HL-60/S4 (cell line): Measurements from ENCODE around the gene HES5.

Experiments
- in situ Hi-C: fragments of 300-500 bp; cut with MboI; formaldehyde crosslinking; loops from 2 replicates; pipeline ENCODE4 v1.14.3; 2022; ENCODE audit warnings: low sequenced_read_pairs

The HES5 gene

DNA sequence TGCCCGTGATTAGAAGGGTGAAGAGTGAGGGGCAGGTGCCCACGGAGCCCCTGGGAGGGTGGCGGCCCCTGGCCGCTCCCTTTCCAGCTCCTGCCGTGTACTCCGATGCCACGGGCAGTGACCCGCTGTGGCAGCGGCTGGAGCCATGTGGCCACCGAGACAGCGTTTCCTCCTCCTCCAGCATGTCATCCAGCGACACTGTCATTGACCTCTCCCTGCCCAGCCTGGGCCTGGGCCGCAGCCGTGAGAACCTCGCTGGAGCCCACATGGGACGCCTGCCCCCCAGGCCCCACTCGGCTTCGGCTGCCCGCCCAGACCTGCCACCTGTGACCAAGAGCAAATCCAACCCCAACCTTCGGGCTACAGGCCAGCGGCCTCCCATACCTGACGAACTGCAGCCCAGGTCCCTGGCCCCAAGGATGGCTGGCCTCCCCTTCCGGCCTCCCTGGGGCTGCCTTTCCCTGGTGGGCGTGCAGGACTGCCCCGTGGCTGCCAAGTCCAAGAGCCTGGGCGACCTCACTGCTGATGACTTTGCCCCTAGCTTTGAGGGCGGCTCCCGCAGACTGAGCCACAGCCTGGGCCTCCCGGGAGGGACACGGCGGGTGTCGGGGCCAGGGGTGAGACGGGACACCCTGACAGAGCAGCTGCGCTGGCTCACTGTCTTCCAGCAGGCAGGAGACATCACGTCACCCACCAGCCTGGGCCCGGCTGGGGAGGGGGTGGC is 25.7 kb downstream of the HES5 start:
- in situ Hi-C loops: no loop called here

DNA sequence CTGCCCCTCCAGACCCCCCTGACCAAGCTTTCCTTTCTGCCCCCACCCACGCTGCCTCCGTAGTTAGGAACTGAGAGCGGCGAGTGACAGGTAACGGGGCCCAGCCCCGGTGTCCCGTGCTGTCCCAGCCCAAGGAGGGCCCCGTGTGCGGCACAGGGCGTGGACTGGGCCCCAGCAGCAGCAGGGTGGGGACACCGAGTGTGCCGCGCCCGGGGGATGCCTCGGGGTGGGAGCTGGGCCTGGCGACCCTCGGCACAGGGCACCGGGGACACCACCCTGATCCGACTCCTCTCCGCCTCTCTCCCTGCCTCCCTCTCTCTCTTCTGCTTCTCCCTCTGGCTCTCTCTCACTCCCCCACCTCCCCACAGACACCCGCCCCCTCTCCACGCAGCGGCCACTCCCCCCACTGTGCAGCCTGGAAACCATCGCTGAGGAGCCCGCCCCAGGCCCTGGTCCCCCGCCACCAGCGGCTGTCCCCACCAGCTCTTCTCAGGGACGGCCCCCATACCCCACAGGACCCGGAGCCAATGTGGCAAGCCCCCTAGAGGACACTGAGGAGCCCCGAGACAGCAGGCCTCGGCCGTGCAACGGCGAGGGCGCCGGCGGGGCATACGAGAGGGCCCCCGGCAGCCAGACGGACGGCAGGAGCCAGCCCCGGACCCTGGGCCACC is 26.4 kb downstream of the HES5 start:
- in situ Hi-C loops: no loop called here

DNA sequence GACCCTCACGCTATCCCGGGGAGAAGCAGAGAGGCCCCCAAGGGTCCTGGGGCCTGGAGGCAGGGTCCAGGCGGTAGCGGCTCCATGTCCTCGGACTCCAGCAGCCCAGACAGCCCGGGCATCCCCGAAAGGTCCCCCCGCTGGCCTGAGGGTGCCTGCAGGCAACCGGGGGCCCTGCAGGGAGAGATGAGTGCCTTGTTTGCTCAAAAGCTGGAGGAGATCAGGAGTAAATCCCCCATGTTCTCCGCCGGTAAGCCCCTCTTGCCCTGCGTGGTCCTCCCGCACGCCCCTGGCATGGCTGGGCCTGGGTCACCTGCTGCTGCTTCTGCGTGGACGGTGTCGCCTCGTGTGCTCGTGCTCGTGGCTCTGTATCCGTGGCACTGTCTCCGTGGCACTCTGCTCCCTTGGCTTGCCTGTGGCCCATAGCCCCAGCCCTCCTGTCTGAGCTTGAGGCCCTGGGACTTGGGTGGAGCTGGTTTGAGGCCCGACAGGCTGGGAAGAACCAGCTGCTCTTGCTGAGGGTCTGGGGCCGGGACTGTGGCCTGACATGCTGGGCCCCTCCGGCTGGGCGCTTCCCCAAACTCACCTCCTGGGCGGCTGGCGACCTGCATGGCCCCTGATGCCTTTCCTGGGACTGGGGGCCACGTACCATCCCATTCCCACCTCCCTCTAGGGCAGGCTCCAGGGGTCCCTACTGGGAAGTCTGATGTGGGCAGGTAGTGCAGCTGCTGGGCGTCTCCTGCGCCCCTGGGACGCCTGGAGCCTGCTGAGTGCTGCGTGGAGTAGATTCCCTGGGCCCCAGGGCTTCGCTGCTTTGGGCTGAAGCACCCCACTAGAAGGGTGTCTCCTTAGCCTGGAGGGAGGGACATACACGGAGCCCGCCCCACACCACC is 27.2 kb downstream of the HES5 start:
- in situ Hi-C loops: no loop called here

DNA sequence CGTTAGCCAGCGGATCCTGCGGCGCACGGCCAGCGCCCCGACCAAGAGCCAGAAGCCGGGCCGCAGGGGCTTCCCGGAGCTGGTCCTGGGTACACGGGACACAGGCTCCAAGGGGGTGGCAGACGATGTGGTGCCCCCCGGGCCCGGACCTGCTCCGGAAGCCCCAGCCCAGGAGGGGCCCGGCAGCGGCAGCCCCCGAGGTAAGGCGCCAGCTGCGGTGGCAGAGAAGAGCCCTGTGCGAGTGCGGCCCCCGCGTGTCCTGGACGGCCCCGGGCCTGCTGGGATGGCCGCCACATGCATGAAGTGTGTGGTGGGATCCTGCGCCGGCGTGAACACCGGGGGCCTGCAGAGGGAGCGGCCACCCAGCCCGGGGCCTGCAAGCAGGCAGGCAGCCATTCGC is 27.9 kb downstream of the HES5 start:
- in situ Hi-C loops: no loop called here

DNA sequence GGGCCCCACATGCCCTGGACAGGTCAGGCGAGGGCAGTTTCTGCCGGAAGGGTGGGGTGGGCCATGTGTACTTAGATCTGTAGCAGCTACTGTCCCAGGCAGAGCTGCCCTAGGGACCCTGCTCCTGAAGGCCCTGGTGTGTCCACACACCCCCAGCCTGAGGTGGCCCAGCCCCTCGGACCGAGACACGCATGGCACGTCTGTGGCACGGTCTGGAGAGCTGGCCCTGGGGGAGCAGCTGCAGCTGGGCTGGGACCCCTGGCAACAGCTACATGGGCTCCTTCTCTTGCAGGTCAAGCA is 28.3 kb downstream of the HES5 start:
- in situ Hi-C loops: no loop called here

DNA sequence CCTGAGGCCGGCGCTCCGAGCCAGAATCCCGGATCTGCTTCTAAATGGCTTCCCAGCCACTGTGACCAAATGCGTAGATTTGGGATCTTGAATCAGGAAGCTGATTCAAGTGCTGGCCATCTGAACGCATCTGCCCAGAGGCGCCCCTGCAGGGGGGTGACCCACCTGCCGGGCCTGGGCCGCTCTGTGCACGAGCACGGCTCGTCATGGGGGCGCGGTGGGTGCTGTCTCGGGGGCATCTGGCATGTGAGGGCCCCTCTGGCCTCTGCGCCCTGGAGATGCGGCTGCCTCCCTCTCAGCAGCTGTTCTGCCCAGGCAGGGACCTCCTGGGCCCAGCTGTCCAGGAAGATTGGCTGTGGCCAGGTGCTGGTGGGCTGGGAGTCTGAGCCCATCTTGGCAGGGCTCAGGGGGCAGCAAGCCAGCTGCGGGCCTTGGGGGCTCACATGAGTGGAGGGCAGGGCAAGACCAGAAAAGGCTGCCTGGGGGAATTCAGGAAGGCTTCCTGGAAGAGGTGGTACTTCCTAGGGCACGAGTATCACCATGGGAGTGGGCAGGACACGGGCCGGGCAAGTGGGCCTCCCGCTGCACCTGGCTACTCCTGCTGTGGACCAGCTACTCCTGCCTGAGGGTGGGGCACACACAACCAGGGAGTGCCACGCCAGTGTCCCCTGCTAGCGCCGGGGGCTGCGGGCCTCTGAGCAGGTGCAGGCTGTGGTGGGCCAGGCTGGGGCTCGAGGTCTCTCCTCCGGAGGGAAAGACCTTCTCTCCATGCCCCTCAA is 28.8 kb downstream of the HES5 start:
- in situ Hi-C loops: no loop called here

DNA sequence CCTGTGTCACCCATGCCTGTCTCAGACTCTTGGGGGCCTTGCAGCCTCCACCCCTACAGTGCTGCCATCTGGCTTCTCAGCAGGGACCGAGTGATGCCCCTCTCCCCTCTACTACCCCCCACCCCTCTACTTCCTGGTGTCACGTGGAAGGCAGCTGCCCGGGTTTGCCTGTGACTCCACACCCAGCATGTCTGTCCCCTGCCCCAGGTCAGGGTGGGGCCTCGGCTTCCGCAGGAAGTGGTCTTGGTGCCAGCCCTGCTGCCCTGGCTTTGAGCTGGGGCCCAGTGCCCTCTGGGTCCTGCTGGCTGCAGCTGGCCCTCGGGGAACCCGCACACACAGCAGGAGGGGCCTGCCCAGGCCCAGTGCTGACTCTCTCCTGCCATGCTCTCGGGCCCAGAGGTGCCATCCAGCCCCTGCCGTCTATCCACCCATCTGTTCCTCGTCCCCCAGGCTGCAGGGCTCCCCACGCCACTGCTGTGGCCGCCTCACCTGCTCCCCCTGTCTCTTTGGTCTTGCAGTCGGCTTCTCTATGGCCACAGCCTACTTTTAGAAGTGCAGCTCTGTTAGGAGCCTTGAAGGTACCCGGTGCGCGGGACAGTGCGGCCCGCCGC is 30.0 kb downstream of the HES5 start:
- in situ Hi-C loops: no loop called here

DNA sequence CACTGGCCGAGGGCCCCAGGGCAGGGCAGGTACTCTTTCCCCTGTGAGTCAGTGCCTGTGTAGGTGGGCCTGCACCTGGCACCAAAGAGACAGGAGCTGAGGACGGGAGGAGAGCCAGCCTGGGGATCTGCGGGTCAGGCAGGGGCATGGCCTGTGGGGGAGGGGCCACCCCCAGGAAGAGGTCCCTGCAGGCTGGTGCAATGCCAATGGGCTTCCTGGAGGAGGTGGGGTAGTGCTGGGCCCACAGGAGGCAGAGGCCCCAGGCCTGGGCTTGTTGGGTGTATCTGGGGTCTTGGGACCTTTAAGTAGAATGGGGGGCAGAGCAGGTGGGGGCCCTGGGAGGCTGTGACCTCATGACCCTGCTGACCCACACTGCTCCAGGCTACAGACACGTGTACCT is 30.8 kb downstream of the HES5 start:
- in situ Hi-C loops: no loop called here

DNA sequence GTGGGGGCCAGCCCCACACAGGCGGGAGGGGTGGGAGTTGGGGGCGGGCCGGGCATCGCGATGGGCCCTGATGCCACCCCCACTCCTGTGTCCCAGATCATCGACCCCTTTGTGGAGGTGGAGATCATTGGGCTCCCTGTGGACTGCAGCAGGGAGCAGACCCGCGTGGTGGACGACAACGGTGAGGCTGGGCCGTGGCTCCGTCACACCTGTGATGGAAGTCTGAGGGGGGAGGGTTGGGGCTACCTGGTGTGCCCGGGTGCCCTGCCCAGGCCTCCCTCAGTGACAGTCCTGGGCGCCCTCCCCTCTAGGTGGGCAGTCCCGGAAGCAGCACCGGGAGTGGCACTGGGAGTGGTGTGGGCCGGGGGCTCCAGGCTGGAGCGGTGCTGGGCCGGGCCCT is 31.4 kb downstream of the HES5 start:
- in situ Hi-C loops: no loop called here

DNA sequence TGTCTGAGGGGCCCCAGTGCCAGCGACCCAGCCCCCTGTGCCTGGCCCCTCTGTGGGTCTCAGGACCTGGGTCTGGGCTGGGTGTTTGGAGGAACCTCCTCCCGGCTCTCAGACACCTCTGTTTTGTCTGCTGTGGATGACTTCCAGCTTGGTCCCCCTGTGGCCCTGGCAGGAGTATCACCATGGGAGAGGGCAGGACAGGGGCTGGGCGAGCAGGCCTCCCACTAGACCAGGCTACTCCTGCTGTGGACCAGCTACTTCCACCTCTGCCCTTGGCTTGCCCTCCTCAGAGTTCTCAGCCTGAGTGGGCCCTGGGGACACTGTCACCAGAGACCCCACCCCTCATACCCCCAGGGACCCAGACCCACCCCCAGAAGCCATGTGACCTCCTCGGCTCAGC is 32.2 kb downstream of the HES5 start:
- in situ Hi-C loops: no loop called here

DNA sequence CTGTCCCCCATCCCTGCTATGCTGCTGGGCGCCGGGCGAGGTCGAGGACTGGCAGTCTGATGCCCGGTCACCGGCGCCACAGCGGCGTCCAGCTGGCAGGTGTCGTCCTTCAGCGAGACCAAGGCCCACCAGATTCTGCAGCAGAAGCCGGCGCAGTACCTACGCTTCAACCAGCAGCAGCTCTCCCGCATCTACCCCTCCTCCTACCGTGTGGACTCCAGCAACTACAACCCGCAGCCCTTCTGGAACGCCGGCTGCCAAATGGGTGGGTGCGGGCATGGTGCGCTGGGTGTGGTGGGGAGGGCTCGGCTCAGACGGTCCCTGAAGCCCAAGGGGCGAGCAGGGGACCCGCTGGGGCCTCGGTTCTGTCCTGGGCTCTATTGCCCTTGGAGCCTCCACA is 33.3 kb downstream of the HES5 start:
- in situ Hi-C loops: no loop called here

DNA sequence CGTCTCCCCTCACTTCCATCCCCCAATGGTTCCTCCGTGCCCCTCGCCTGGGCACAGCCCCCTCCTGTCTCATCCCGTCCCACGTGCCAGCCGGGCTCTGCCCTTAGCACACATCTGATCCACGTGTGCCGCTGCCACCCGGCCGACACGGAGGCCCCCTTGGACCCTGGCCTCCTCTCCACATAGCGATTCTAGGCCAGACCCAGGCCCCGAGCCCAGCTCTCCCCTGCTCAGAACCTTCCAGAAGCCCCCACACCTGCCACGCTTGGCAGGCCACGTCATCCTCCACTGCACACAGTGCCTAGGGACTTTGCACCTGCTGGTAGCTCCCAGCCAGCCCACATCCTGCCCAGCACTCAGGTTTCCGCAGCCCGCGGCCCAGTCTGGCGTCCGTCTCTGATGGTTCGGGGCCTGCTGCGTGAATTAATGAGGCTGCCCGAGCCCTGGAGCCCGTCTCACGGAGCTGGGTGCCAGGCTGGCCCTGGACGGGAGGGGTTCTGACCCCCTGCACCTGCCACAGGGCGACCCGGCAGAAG is 33.9 kb downstream of the HES5 start:
- in situ Hi-C loops: no loop called here

DNA sequence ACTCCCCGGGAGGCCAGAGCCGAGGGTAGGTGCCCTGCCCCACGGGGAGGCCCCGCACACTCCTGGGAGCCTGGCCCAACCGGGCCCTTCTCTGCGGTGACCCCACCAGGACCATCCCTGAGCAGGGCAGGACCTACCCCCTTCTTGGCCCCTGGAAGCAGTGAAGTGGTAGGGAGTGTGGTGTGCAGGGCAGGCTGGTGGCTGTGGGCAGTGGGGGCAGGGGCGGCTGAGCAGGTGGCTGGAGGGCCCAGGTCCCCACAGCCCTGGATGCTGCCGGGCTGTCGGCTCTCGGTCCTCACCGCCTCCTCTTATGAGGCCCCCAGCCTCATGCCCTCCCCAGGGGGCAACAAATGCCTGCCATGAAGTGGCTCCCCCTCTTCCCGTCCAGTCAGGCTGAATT is 34.5 kb downstream of the HES5 start:
- in situ Hi-C loops: no loop called here

DNA sequence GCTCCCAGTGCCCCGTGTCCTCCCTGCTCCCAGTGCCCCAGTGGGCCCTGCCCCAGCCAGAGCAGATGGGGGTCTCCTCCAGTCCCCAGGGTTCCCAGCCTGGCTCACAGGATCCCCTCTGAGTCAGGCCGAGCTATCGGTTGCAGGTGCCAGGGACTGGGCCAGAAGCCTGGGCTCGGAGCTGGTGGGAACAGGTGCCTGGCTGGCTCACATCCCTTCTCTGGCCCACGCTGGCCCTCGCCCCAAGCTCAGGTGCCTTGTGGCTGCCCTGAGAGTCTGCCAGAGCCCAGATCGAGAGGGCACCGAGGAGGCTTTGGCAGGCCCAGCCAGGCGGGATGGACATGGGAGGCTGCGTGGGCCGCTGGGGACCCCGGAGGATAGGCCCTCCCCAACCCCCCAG is 35.0 kb downstream of the HES5 start:
- in situ Hi-C loops: no loop called here

DNA sequence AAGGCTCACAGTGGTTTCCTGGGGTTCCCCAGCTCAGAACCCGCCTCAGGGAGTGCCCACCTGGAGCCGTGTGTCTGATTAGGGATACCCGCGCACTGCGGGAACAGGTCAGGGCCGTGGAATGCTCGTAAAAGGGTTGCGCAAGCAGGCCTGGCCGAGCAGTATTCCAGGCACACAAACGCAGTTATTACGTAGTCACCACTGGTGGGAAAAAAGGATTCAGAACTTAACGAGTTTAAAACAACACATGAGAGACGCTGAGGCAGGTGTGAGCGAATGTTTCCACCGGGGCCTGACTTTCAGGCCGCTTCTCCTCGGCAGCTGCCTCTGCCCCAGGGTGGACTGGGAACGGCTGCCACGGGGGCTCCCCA is 35.8 kb downstream of the HES5 start:
- in situ Hi-C loops: no loop called here

DNA sequence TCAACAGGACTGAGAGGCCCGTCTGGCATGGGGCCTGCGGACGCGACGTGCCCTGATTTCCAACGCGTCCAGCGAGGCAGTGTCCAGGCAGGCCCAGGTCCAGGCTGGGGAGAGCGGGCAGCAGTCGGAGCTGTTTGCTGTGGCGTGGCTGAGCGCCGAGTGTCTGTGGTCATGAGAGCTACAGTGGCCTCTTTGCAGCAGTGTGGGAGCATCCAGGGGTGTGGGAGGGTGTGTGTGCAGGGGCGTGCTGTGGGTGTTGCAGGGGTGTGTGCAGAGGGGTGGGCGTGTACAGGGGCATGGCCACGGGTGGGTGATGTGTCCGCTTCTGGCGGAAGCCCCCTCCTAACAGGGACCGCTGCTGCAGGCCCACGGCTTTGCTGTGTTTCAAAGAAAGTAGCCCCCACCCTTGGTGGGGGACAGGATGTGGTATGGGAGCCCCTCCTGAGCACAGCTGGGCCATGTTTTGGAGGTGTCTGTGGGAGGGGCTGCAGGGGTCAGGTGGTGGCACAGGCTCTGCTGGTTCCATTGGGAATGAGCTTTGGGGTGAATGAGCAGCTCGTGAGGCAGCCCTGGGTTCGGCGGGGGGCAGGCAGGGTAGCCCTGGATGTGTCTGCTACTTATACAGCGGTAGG is 36.3 kb downstream of the HES5 start:
- in situ Hi-C loops: no loop called here

DNA sequence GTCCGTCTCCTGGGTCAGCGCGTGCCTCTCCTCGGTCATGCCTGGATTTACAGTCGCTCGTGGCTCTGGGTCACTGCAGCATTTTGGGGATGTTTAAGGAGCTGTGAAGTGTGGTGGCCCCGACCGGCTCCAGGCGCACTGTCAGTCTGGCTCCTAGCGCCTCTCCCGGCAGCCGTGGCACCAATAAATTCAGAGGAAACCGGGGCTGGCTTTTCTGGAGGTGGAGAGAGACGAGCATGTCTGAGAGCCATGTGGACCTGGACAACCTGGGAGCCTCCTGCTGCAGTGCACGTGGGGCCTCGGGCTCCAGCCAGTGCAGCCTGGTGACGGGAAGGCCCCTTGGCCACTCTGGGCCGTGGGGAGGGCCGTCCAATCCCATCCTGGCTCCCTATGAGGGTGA is 36.8 kb downstream of the HES5 start:
- in situ Hi-C loops: no loop called here

DNA sequence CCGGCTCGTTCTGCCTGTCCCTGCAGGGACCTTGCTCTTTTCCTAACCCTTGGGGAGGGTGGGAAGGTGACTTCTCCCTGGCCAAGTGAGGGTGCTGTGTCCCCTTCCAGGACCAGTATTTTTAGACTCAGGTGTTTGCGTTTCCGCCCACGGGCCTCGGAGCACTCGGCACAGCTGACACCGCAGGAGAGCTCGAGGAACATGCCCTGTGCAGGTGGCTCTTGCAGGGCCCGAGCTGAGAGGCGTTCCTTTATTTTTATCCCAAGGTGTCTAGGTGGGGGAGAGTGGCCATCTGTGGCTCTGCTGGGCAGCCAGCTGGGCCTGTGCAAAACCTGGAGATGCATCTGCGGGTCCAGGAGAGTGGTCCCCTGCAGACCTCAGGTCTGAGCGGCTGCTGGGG is 38.0 kb downstream of the HES5 start:
- in situ Hi-C loops: no loop called here

DNA sequence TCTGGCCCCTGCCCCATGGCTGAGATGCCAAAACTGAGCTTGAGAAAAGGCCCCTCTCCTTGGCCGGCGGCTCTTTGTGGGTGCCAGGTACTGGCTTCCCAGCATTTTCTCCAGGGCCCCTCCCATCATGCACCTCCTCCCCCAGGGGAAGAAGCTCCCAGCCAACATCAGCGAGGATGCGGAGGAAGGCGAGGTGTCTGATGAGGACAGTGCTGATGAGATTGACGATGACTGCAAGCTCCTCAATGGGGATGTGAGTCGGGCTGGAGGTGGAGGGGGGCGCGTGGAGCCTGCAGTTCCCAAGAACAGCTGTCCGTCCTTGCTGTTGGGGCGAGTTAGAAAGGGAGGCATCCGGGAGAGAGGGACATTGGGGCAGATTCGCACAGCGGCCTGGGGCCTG is 40.4 kb downstream of the HES5 start:
- in situ Hi-C loops: no loop called here

DNA sequence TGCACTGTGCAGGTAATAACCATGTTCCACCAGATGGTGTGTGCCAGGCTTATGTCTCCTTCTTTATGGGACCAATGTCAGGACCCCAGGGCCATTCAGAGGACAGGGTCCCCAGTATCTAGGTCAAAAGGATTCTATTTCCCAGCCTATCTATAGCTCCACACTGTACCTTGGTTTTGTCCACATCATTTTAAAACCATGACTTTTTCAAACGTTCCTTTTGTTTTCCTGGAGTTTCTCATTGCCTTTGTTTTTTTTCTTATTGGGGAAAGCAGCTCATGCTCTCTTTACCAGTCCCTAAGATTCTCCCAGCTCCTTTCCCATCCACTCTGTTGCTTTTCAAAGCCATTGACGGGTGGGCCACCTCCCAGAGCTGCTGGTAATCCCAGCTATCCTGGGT is 41.4 kb downstream of the HES5 start:
- in situ Hi-C loops: no loop called here
